Measurements from ENCODE around the gene FYN. TPM values are rescaled to one million over a fixed set of nuclear protein-coding genes. Genes with fewer than 3 reads are reported as not detected.

Gene FYN
- total RNA-seq, 2 donors from 2014 or later, result 78.9 to 98.7 TPM

DNA sequence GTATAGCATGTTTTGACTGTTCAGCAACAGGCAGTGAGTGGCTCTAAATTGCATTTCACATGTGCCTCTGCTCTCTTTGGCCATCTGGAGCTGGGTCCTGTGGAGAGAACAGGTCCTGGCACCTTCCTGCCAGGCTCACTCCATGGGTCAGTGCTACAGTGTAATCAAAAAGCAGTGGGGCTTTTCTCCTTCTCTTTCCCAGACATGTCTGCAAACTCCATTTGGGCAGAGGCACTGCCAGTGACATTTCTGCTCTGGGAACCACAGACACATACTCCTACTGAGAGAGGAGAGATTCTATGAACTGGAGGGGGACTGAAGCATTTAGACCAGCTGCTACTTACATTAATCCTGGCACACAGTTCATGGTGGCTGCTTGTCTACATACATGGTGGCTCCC is 199.3 kb downstream of the FYN start:
- DNase-seq (ENCODE audit: low spot score), result no peak
- TF ChIP-seq, protein P1, sequence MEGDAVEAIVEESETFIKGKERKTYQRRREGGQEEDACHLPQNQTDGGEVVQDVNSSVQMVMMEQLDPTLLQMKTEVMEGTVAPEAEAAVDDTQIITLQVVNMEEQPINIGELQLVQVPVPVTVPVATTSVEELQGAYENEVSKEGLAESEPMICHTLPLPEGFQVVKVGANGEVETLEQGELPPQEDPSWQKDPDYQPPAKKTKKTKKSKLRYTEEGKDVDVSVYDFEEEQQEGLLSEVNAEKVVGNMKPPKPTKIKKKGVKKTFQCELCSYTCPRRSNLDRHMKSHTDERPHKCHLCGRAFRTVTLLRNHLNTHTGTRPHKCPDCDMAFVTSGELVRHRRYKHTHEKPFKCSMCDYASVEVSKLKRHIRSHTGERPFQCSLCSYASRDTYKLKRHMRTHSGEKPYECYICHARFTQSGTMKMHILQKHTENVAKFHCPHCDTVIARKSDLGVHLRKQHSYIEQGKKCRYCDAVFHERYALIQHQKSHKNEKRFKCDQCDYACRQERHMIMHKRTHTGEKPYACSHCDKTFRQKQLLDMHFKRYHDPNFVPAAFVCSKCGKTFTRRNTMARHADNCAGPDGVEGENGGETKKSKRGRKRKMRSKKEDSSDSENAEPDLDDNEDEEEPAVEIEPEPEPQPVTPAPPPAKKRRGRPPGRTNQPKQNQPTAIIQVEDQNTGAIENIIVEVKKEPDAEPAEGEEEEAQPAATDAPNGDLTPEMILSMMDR (IDR thresholded peaks at IDR 0.05), result no peak
- peaks cover 20% of the 10 kb centered on the region for H3K36me3 ChIP-seq

DNA sequence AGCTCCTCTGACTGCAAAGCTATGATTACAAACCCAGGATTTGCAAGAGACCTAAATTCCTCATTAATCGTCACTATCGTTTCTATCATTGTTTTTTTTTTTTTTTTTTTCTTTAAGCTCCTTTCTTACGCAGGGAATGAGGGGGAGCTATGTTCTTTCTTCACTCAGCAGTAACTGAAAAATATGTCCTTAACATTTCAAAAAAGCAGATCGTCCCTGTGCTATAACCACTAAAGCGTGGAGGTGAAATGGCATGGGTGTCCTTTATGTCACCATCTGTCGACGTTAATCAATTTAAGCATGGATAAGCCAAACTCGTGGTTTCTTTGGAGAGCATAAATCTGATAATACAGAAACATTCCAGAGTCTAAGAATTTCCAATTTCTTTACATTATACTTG is 199.7 kb downstream of the FYN start:
- Histone ChIP-seq H3K4me3 (no peak overlapping the region), H3K27me3 (no peaks in the 10 kb centered on the region), H3K9me3 (no peaks in the 10 kb centered on the region), H3K4me1 (peaks cover 0 to 6% of the 10 kb centered on the region in 2 donors), H3K36me3 (peaks cover 20% of the 10 kb centered on the region), H3K27ac (no peak overlapping the region)
- DNase-seq (ENCODE audit: low spot score), result no peak
- TF ChIP-seq, protein P1 (IDR thresholded peaks at IDR 0.05), result no peak

More for the DNA sequence above, 199.3 kb downstream of the FYN start:
- Histone ChIP-seq H3K27me3 (no peaks in the 10 kb centered on the region), H3K9me3 (no peaks in the 10 kb centered on the region), H3K4me3 (no peak overlapping the region), H3K27ac (no peak overlapping the region), H3K4me1 (peaks cover 0 to 2% of the 10 kb centered on the region in 2 donors)

DNA sequence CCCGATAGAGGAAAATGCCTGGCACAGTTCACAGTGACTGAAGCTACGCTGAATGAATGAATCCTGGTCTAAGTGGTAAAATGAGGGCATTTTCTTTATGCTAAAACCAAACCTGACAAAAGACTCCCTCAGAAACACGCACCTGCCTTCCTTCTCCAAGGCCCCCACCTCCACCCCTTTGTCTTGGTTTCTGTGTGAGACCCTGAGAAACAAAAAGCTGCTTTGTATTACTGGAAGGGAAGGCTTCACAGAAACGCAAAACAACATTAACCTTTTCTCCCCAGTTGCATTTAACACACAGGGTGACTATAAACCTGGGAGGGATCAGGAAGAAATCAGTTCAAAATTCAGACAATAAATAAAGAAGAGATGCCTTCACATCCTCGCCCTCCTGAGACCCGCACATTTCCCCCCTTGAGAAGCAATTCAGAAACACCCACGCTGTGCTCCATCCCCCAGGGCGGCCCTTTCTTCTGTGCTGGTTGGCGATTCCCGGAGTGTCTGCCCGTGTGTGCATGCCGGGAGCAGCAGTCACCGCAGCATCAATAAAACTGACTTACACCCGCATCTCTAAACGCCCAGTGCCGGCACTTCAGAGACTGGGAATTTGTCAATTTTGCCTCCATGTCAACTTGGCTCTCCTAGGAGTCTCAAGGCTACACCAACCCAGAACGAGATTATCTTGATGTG is 200.3 kb downstream of the FYN start:
- Histone ChIP-seq H3K4me1 (peaks cover 0 to 12% of the 10 kb centered on the region in 2 donors), H3K36me3 (peaks cover 20% of the 10 kb centered on the region), H3K4me3 (no peak overlapping the region), H3K27ac (no peak overlapping the region), H3K27me3 (no peaks in the 10 kb centered on the region), H3K9me3 (no peaks in the 10 kb centered on the region)
- DNase-seq (ENCODE audit: low spot score), result no peak
- TF ChIP-seq, protein P1 (IDR thresholded peaks at IDR 0.05), result no peak

DNA sequence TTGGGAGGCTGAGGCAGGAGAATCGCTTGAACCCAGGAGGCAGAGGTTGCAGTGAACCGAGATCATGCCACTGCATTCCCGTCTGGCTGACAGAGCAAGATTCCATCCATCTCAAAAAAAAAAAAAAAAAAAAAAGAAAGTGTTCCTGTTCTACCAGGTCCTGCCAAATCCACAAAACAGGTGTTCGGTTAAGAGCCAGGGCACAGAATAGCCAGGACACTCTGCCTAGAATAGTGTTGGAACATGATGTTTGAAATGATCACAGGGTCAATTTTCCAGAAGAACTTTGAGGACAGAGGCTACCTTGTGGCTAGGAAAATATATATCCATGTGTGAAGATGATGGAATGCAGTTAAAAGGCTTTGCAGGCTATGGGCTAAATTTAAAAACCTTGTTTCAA is 203.9 kb downstream of the FYN start:
- Histone ChIP-seq H3K4me3 (no peak overlapping the region), H3K36me3 (peaks cover 18% of the 10 kb centered on the region), H3K27ac (no peak overlapping the region), H3K27me3 (no peaks in the 10 kb centered on the region), H3K9me3 (no peaks in the 10 kb centered on the region), H3K4me1 (peaks cover 0 to 32% of the 10 kb centered on the region in 2 donors)
- DNase-seq (ENCODE audit: low spot score), result no peak
- TF ChIP-seq, protein P1 (IDR thresholded peaks at IDR 0.05), result no peak

DNA sequence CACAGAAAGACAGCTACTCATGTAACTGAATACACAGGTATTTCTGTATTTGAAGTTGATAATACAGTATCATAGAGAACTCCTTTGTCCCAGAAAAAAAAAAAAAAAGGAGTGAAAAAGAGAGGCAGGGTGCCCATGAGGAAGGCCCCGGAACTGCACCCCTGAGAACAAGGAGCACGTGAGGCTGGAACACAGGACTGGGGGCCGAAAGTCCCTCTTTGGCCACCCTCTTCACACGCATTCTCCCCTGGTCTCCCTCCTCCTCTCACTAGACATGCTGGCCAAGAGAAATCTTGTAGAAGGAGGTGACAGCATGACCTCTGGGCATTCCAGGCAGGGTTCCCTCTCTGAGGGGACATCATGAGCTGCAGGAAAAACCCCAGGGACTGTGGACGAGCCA is 204.8 kb downstream of the FYN start:
- Histone ChIP-seq H3K4me3 (no peak overlapping the region), H3K9me3 (no peaks in the 10 kb centered on the region), H3K27ac (peak overlapping the region; percentile 33 to 67), H3K36me3 (peaks cover 11% of the 10 kb centered on the region), H3K4me1 (peaks cover 0 to 41% of the 10 kb centered on the region in 2 donors), H3K27me3 (no peaks in the 10 kb centered on the region)
- TF ChIP-seq, protein P1 (IDR thresholded peaks at IDR 0.05), result no peak
- DNase-seq (ENCODE audit: low spot score), result no peak

DNA sequence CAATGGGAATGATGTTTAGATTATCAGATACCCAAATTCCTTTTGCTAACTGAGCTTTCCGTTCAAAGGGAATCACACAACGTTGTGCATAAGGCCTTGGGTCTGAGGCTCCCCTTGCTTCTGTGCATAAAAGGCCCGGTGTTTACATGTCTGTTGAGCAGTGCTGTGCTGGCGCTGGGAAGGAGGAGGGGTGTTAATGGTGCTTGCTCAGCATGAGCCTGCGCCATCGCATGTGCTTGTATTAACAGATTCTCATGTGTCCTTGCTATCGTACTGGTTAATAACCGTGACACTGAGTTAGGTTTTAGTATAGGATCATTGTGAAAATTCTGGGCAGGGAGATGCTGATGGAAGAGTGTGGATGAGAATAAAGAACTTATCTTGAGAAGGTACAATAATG is 205.3 kb downstream of the FYN start:
- no peaks in the 10 kb centered on the region for H3K9me3 ChIP-seq
- H3K4me3 ChIP-seq, result no peak overlapping the region
- no peaks in the 10 kb centered on the region for H3K27me3 ChIP-seq
- peak overlapping the region in 1 of 2 donors; percentile 67 for H3K27ac ChIP-seq
- TF ChIP-seq, protein P1 (IDR thresholded peaks at IDR 0.05), result no peak
- DNase-seq (ENCODE audit: low spot score), result no peak
- peaks cover 9% of the 10 kb centered on the region for H3K36me3 ChIP-seq
- H3K4me1 ChIP-seq, result peaks cover 0 to 45% of the 10 kb centered on the region in 2 donors
